Measurements from ENCODE around the gene PLEKHG7.

- TF ChIP-seq, protein P1, sequence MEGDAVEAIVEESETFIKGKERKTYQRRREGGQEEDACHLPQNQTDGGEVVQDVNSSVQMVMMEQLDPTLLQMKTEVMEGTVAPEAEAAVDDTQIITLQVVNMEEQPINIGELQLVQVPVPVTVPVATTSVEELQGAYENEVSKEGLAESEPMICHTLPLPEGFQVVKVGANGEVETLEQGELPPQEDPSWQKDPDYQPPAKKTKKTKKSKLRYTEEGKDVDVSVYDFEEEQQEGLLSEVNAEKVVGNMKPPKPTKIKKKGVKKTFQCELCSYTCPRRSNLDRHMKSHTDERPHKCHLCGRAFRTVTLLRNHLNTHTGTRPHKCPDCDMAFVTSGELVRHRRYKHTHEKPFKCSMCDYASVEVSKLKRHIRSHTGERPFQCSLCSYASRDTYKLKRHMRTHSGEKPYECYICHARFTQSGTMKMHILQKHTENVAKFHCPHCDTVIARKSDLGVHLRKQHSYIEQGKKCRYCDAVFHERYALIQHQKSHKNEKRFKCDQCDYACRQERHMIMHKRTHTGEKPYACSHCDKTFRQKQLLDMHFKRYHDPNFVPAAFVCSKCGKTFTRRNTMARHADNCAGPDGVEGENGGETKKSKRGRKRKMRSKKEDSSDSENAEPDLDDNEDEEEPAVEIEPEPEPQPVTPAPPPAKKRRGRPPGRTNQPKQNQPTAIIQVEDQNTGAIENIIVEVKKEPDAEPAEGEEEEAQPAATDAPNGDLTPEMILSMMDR (IDR thresholded peaks at IDR 0.05; ENCODE audit: low read length) = no peak
- no peak for TF ChIP-seq EZH2 (IDR thresholded peaks at IDR 0.05; ENCODE audit: borderline replicate concordance, low read length)
Observed at GRCh38 chr12:92759634-92760268, 57.0 kb downstream of the PLEKHG7 start.

Measured in OCI-LY1 (cell line).